H1 (cell line): ENCODE measurements around the gene ABHD12.

Experiments used
- CTCF ChIP-seq, 3 experiments: IDR thresholded peaks; 1 replicate in 2 of 3; 2 replicates in 1 of 3; pipeline versions ENCODE4 v1.5.1 to v1.6.1; 2011; ENCODE audit warnings: low read length in 3 of 3, mild to moderate bottlenecking in 3 of 3, inconsistent platforms in 2 of 3, low read depth in 1 of 3, moderate library complexity in 1 of 3; ENCODE audit not compliant: insufficient read depth in 1 of 3; ENCODE audit errors: control extremely low read depth in 1 of 3
- POLR2A ChIP-seq, 2 experiments: IDR thresholded peaks; 1 replicate in 1 of 2; 2 replicates in 1 of 2; pipeline ENCODE4 v1.6.1; 2011; ENCODE audit warnings: low read depth in 2 of 2, low read length in 2 of 2, mild to moderate bottlenecking in 2 of 2; ENCODE audit errors: control extremely low read depth in 1 of 2
- TAF1 ChIP-seq: IDR thresholded peaks from 2 replicates; pipeline ENCODE4 v1.6.1; 2011; ENCODE audit warnings: mild to moderate bottlenecking, low read depth, low read length
- USF2 ChIP-seq: IDR thresholded peaks from 2 replicates; pipeline ENCODE4 v1.6.1; 2011; ENCODE audit warnings: low read length, improper control_type of control experiment
- YY1 ChIP-seq: IDR thresholded peaks from 2 replicates; pipeline ENCODE4 v1.6.1; 2011; ENCODE audit warnings: low read depth, mild to moderate bottlenecking, low read length

- TF ChIP-seq POLR2A (IDR thresholded peaks at IDR 0.05; ENCODE audit: control extremely low read depth in 1 of 2, low read depth in 2 of 2, low read length in 2 of 2) = no peak
- no peak for TF ChIP-seq CTCF (IDR thresholded peaks at IDR 0.05; ENCODE audit: control extremely low read depth in 1 of 3, insufficient read depth in 1 of 3, low read depth in 1 of 3, low read length in 3 of 3)
- no peak for TF ChIP-seq YY1
- TF ChIP-seq TAF1 = no peak
- TF ChIP-seq USF2 = no peak
Measured at GRCh38 chr20:25280574-25281535, 109.8 kb downstream of the ABHD12 start.
